Tibial nerve (tissue), 4 donors: ENCODE data around the gene C16orf95. TPM values are rescaled to one million over a fixed set of nuclear protein-coding genes. Genes with fewer than 3 reads are reported as not detected.

Source experiments
- DNase-seq, 2 donors: peaks; one replicate each; pipeline ENCODE4 v3.0.0-alpha.2; 2019; ENCODE audit warnings: low spot score in 2 of 2
- H3K27ac ChIP-seq, 4 donors: fragments of 200-600 bp; sonication (generic) in 3 of 4; one replicate each; pipeline ENCODE4 v1.5.1; 2017 to 2019; ENCODE audit warnings: mild to moderate bottlenecking in 1 of 4
- H3K27me3 ChIP-seq, 2 donors: fragments of 200-600 bp; sonication (generic) in 1 of 2; one replicate each; pipeline versions ENCODE4 v1.5.1 to v1.6.0; 2017 to 2019
- H3K36me3 ChIP-seq, 3 donors: fragments of 200-600 bp; sonication (generic); one replicate each; pipeline ENCODE4 v1.5.1; 2018 to 2019
- H3K4me1 ChIP-seq, 4 donors: fragments of 200-600 bp; sonication (generic) in 3 of 4; one replicate each; pipeline ENCODE4 v1.5.1; 2017 to 2019
- H3K4me3 ChIP-seq, 4 donors: fragments of 200-600 bp; sonication (generic) in 3 of 4; one replicate each; pipeline ENCODE4 v1.5.1; 2017 to 2019; ENCODE audit warnings: mild to moderate bottlenecking in 1 of 4, moderate library complexity in 1 of 4
- H3K9me3 ChIP-seq, 4 donors: fragments of 200-600 bp; sonication (generic) in 3 of 4; one replicate each; pipeline ENCODE4 v1.5.1; 2017 to 2019
- EP300 ChIP-seq, 2 donors: sonication (generic); formaldehyde crosslinking; IDR thresholded peaks; one replicate each; pipeline ENCODE4 v1.6.1; 2017; ENCODE audit warnings: antibody characterized with exemption in 2 of 2, mild to moderate bottlenecking in 1 of 2
- POLR2A ChIP-seq, 2 donors: fragments of 450-650 bp; IDR thresholded peaks; one replicate each; pipeline ENCODE4 v1.6.1; 2017; ENCODE audit warnings: antibody characterized with exemption in 2 of 2, mild to moderate bottlenecking in 2 of 2, moderate library complexity in 2 of 2
- WGBS, 2 donors: methylation state at CpG; one replicate each; pipeline ENCODE4 v1.1.5; 2018; 5-methylcytosine and 5-hydroxymethylcytosine counted together
- total RNA-seq, 4 donors: library from RNA; depleted of rRNA; stranded (reverse); fragments of >200 nt; gene quantifications; one replicate each; pipeline ENCODE4 v1.1.0, GENCODE V29; 2016
- TF ChIP-seq, protein P1 (sequence below), 5 experiments: fragments of 200-600 bp in 3 of 5; fragments of 450-650 bp in 2 of 5; sonication (generic) in 3 of 5; IDR thresholded peaks; one replicate each; pipeline ENCODE4 v1.5.1; 2016 to 2019; ENCODE audit warnings: antibody characterized with exemption in 5 of 5, mild to moderate bottlenecking in 3 of 5, moderate library complexity in 2 of 5

Gene C16orf95
- total RNA-seq, 4 donors from 2014 or later = 0.44 to 9.8 (median 2.6) TPM

DNA sequence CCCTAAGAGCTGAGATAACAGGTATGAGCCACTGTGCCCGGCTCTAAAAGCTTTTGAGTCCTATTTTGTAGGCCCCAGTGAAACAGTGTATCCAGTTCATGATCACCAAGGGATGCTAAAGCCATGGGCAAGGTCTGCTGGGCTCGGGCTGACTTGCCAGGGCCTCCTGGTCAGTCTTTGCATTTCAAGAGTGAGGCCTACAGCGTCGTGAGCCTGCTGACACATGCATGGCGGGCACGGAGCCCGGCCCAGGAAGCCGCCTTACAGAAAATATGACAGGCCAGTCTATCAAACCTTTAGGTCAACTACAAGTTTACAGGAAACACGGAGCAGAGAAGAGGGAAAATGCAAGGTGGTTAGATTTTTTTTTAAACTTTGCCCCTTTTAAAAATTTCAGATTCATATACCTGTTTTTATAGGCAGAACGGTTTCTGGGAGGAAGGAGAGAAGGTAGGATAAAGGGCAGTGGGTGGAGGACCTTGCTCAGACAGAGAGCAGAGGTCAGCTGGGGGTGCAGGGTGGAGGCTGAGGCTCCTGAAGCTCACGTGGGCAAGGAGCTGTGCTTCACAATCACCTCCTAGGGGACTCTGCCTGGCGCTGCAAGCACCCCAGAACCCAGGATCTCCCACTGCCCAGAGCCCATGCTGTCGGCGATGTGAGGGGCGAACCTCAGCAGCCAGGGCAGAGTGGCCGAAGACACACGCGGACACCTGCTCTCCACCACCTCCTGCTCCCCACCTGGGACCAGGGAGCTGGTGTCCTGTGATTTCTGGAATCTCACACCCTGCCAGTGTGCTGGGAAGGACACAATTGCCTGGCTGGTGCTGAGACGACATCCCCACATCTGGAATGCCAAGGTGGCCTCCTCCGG, 21.3 kb downstream of the C16orf95 start:
- no peak overlapping the region for H3K27ac ChIP-seq
- no peaks in the 10 kb centered on the region for H3K27me3 ChIP-seq
- H3K4me3 ChIP-seq = no peak overlapping the region
- no peak for DNase-seq
- H3K36me3 ChIP-seq = peaks cover 0 to 25% (median 0%) of the 10 kb centered on the region in 3 donors
- WGBS, 2 donors = 79 to 86% methylated on average over 20 of the region's 20 CpGs
- H3K4me1 ChIP-seq = peaks cover 0 to 5% (median 0%) of the 10 kb centered on the region in 4 donors
- H3K9me3 ChIP-seq = peaks cover 0 to 3% (median 0%) of the 10 kb centered on the region in 4 donors
- TF ChIP-seq POLR2A (IDR thresholded peaks at IDR 0.05) (no peak), EP300 (IDR thresholded peaks at IDR 0.05) (no peak)
- TF ChIP-seq, protein P1, sequence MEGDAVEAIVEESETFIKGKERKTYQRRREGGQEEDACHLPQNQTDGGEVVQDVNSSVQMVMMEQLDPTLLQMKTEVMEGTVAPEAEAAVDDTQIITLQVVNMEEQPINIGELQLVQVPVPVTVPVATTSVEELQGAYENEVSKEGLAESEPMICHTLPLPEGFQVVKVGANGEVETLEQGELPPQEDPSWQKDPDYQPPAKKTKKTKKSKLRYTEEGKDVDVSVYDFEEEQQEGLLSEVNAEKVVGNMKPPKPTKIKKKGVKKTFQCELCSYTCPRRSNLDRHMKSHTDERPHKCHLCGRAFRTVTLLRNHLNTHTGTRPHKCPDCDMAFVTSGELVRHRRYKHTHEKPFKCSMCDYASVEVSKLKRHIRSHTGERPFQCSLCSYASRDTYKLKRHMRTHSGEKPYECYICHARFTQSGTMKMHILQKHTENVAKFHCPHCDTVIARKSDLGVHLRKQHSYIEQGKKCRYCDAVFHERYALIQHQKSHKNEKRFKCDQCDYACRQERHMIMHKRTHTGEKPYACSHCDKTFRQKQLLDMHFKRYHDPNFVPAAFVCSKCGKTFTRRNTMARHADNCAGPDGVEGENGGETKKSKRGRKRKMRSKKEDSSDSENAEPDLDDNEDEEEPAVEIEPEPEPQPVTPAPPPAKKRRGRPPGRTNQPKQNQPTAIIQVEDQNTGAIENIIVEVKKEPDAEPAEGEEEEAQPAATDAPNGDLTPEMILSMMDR (IDR thresholded peaks at IDR 0.05) = no peak

DNA sequence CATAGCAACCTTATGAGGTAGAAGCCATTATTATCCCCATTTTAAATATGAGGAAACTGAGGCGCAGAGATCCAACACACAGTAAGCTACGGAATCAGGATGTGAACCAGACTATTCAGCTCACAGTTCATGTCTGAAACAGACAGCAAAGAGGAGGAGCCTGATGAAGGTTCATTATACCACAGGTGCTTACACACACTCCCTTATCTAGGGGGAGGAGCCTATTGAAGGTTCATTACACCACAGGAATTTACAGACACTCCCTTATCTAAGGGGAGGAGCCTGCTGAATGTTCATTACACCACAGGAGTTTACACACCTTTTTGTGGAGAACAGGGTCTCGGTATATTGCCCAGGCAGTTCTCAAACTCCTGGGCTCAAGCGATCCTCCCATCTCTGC, 21.9 kb downstream of the C16orf95 start:
- WGBS, 2 donors = 69% methylated on average over 4 of the region's 4 CpGs

DNA sequence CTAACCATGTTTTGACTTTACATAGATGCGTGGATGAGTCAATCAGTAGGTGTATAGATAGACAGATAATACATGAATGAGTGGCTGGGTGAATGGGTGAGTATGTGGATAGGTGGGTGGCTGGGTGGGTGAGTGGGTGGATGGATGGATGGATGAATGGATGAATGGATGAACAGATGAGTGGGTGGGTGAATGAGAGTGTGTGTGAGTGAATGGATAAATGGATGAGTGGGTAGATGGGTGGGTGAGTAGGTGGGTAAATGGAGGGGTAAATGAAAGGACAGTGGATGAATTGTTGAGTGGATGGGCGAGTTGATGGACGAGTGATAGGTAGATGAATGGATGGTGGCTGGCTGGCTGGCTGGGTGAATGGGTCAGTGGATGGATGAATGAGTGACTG, 23.2 kb downstream of the C16orf95 start:
- no peaks in the 10 kb centered on the region for H3K27me3 ChIP-seq
- H3K4me1 ChIP-seq = peaks cover 0 to 5% (median 0%) of the 10 kb centered on the region in 4 donors
- peaks cover 0 to 3% (median 0%) of the 10 kb centered on the region in 4 donors for H3K9me3 ChIP-seq
- no peak for TF ChIP-seq EP300 (IDR thresholded peaks at IDR 0.05)
- TF ChIP-seq POLR2A (IDR thresholded peaks at IDR 0.05) = no peak
- TF ChIP-seq, protein P1 (IDR thresholded peaks at IDR 0.05) = no peak
- no peak overlapping the region for H3K27ac ChIP-seq
- H3K4me3 ChIP-seq = no peak overlapping the region
- peaks cover 0 to 18% (median 0%) of the 10 kb centered on the region in 3 donors for H3K36me3 ChIP-seq
- 77 to 82% methylated on average over 3 of the region's 3 CpGs for WGBS, 2 donors
- DNase-seq = no peak

More for the DNA sequence above, 21.9 kb downstream of the C16orf95 start:
- H3K36me3 ChIP-seq = peaks cover 0 to 25% (median 0%) of the 10 kb centered on the region in 3 donors
- no peak for DNase-seq
- peaks cover 0 to 5% (median 0%) of the 10 kb centered on the region in 4 donors for H3K4me1 ChIP-seq
- H3K27ac ChIP-seq = no peak overlapping the region
- no peaks in the 10 kb centered on the region for H3K27me3 ChIP-seq
- H3K9me3 ChIP-seq = peaks cover 0 to 3% (median 0%) of the 10 kb centered on the region in 4 donors
- H3K4me3 ChIP-seq = no peak overlapping the region
- TF ChIP-seq, protein P1 (IDR thresholded peaks at IDR 0.05) = no peak
- TF ChIP-seq POLR2A (IDR thresholded peaks at IDR 0.05) (no peak), EP300 (IDR thresholded peaks at IDR 0.05) (no peak)

DNA sequence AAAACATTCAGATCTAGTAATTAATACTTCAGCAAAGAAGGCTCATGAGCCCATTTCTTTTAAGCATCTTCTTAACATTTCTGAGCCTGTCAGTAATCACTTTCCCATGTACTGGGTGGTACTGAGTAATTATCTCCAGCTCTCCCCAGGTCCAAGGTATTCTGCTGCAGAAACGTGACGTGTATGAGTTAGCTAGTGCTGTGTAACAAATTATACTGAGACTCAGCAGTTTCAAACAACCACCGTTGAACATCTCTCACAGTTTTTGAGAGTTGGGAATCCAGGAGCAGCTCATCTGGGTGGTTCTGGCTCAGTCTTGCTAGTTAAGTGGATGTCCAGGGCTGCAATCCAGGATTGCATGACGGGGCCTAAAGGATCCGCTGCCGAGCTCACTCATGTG, 25.2 kb downstream of the C16orf95 start:
- H3K36me3 ChIP-seq = peaks cover 0 to 14% (median 0%) of the 10 kb centered on the region in 3 donors
- DNase-seq = no peak

More for the DNA sequence above, 25.2 kb downstream of the C16orf95 start:
- H3K4me3 ChIP-seq = no peak overlapping the region
- 82 to 84% methylated on average over 6 of the region's 6 CpGs for WGBS, 2 donors
- no peaks in the 10 kb centered on the region for H3K4me1 ChIP-seq
- no peak overlapping the region for H3K27ac ChIP-seq
- H3K9me3 ChIP-seq = peaks cover 0 to 7% (median 0%) of the 10 kb centered on the region in 4 donors
- TF ChIP-seq EP300 (IDR thresholded peaks at IDR 0.05) (no peak), POLR2A (IDR thresholded peaks at IDR 0.05) (no peak)
- TF ChIP-seq, protein P1 (IDR thresholded peaks at IDR 0.05) = no peak
- no peaks in the 10 kb centered on the region for H3K27me3 ChIP-seq
